K562 (cell line): ENCODE results near the gene RABGAP1L. TPM values are rescaled to one million over a fixed set of nuclear protein-coding genes. Genes with fewer than 3 reads are reported as not detected.

Experiments used
- ATAC-seq: fragments of 200-7000 bp; cut with Tn5 transposase; 3 replicates; pipeline ENCODE4 v1.9.1; 2020; ENCODE audit warnings: moderate library complexity
- BruUV-seq: library from RNA; stranded (reverse); fragments of 400-500 nt; replicated peaks from 2 replicates; lab custom pipeline; 2021; lab: Mats Ljungman, UMichigan
- CTCF ChIA-PET: fragments of 300-600 bp; formaldehyde crosslinking; extraction: SDS; loops from one replicate; lab custom pipeline; 2021; ENCODE audit warnings: low intra/inter-chr PET ratio; lab: Yijun Ruan, JAX
- POLR2A ChIA-PET: fragments of 300-600, 350-650 bp; sonication (Branson Sonifier 250); formaldehyde crosslinking; extraction: SDS; loops from one replicate; lab custom pipeline; 2021; ENCODE audit warnings: antibody characterized with exemption, inconsistent platforms; lab: Yijun Ruan, JAX
- DNase-seq, 4 experiments: peaks; one replicate each; pipeline versions ENCODE4 v3.0.0 to v3.0.0-alpha.2; 2011 to 2018; ENCODE audit warnings: low spot score in 3 of 4, mixed read lengths in 3 of 4; ENCODE audit errors: extremely low read depth in 1 of 4
- FAIRE-seq: peaks from 2 replicates; lab custom pipeline; 2011; peaks lifted over from hg19 to GRCh38; lab: Jason Lieb, UNC
- H2AFZ ChIP-seq: 2 replicates; pipeline ENCODE4 v1.6.0; 2011; ENCODE audit warnings: low read depth, low read length, control low read depth, inconsistent platforms
- H3K27ac ChIP-seq: fragments of 200-600 bp; 3 replicates; pipeline ENCODE4 v1.8.0; 2011; ENCODE audit warnings: low read depth, mild to moderate bottlenecking, control low read depth, inconsistent platforms, low read length, moderate library complexity, mixed read lengths; ENCODE audit errors: extremely low read depth
- H3K27me3 ChIP-seq, 2 experiments: fragments of 300-600 bp in 1 of 2; 2 replicates in 1 of 2; 3 replicates in 1 of 2; pipeline versions ENCODE4 v1.6.0 to v1.8.0; 2011; ENCODE audit warnings: inconsistent platforms in 2 of 2, low read length in 2 of 2, mild to moderate bottlenecking in 1 of 2, mixed read lengths in 1 of 2, moderate library complexity in 1 of 2; ENCODE audit not compliant: control insufficient read depth in 2 of 2, insufficient read depth in 2 of 2
- H3K36me3 ChIP-seq: fragments of 300-600 bp; 3 replicates; pipeline ENCODE4 v1.8.0; 2011; ENCODE audit warnings: mild to moderate bottlenecking, low read length, inconsistent platforms; ENCODE audit not compliant: control insufficient read depth, insufficient read depth
- H3K4me1 ChIP-seq, 2 experiments: fragments of 200-600 bp in 1 of 2; replicated peaks in 1 of 2; 2 replicates in 1 of 2; 3 replicates in 1 of 2; pipeline versions ENCODE4 v1.5.1 to v1.8.0; 2011; ENCODE audit warnings: inconsistent platforms in 2 of 2, low read length in 2 of 2, mild to moderate bottlenecking in 1 of 2, mixed read lengths in 1 of 2, moderate library complexity in 1 of 2; ENCODE audit not compliant: control insufficient read depth in 2 of 2, insufficient read depth in 2 of 2
- H3K4me2 ChIP-seq: 2 replicates; pipeline ENCODE4 v1.6.1; 2011; ENCODE audit warnings: low read length, control low read depth, inconsistent platforms, mixed read lengths; ENCODE audit not compliant: insufficient read depth
- H3K4me3 ChIP-seq: fragments of 200-600 bp; sonication (generic), shearing (Covaris generic); 2 replicates; pipeline ENCODE4 v1.5.1; 2016; ENCODE audit warnings: control low read depth, inconsistent platforms
- H3K79me2 ChIP-seq: fragments of 200-600 bp; 3 replicates; pipeline ENCODE4 v1.8.0; 2011; ENCODE audit warnings: low read length, inconsistent platforms; ENCODE audit not compliant: control insufficient read depth, insufficient read depth
- H3K9ac ChIP-seq, 2 experiments: 2 replicates each; pipeline versions ENCODE4 v1.6.0 to v1.6.1; 2011; ENCODE audit warnings: low read depth in 2 of 2, low read length in 2 of 2, control low read depth in 1 of 2, inconsistent platforms in 1 of 2, mild to moderate bottlenecking in 1 of 2, mixed read lengths in 1 of 2; ENCODE audit not compliant: insufficient read depth in 1 of 2
- H3K9me1 ChIP-seq: one replicate; pipeline ENCODE4 v1.6.0; 2011; ENCODE audit warnings: inconsistent platforms, mild to moderate bottlenecking, low read length, moderate library complexity; ENCODE audit not compliant: control insufficient read depth, insufficient read depth
- H3K9me3 ChIP-seq: replicated peaks from 2 replicates; pipeline ENCODE4 v1.5.1; 2011; ENCODE audit warnings: low read depth, low read length, inconsistent platforms; ENCODE audit not compliant: control insufficient read depth, insufficient read depth
- H4K20me1 ChIP-seq: replicated peaks from 2 replicates; pipeline ENCODE4 v1.6.1; 2011; ENCODE audit warnings: low read length, inconsistent platforms, mixed read lengths; ENCODE audit not compliant: control insufficient read depth, insufficient read depth
- BCOR ChIP-seq: fragments of 450-650 bp; IDR thresholded peaks from 2 replicates; pipeline ENCODE4 v1.6.1; 2016
- CBX3 ChIP-seq, 2 experiments: IDR thresholded peaks; 1 replicate in 1 of 2; 2 replicates in 1 of 2; pipeline ENCODE4 v1.6.1; 2012; ENCODE audit warnings: inconsistent platforms in 2 of 2, low read length in 2 of 2, borderline replicate concordance in 1 of 2, control low read depth in 1 of 2
- EP300 ChIP-seq: IDR thresholded peaks from 2 replicates; pipeline ENCODE4 v1.6.1; 2012; ENCODE audit warnings: low read length, improper control_type of control experiment
- FOXA3 ChIP-seq, 2 experiments: fragments of 450-650 bp in 1 of 2; sonication (generic) in 1 of 2; formaldehyde crosslinking; IDR thresholded peaks in 1 of 2; conservative IDR thresholded peaks in 1 of 2; 2 replicates each; pipeline versions ENCODE4 v1.4.0 to v1.8.0; 2020 to 2022; ENCODE audit warnings: mild to moderate bottlenecking in 2 of 2, missing genetic modification reagents in 1 of 2
- MTA1 ChIP-seq: fragments of 450-650 bp; IDR thresholded peaks from 2 replicates; pipeline ENCODE4 v1.6.1; 2017; ENCODE audit warnings: borderline replicate concordance
- RBM25 ChIP-seq: fragments of 200-400 bp; formaldehyde crosslinking; IDR thresholded peaks from 2 replicates; pipeline ENCODE4 v1.6.1; 2018; ENCODE audit warnings: low read length, low read depth, moderate library complexity; ENCODE audit not compliant: severe bottlenecking
- TRIM24 ChIP-seq, 2 experiments: fragments of 450-650 bp; IDR thresholded peaks; 2 replicates each; pipeline ENCODE4 v1.6.1; 2016
- TRIM28 ChIP-seq: fragments of 450-650 bp; IDR thresholded peaks from 2 replicates; pipeline ENCODE4 v1.6.1; 2017
- ZBTB34 ChIP-seq: fragments of 250-450 bp; sonication (Bioruptor Pico); IDR thresholded peaks from 2 replicates; pipeline ENCODE4 v1.8.0; 2021; ENCODE audit warnings: mild to moderate bottlenecking, moderate library complexity
- ZNF280A ChIP-seq: fragments of 450-650 bp; IDR thresholded peaks from 2 replicates; pipeline ENCODE4 v1.6.1; 2018; ENCODE audit warnings: mild to moderate bottlenecking, low read depth; ENCODE audit not compliant: partially characterized antibody
- ZNF354B ChIP-seq: fragments of 250-450 bp; sonication (Bioruptor Pico); IDR thresholded peaks from 2 replicates; pipeline ENCODE4 v1.4.0; 2020
- ZNF507 ChIP-seq: conservative IDR thresholded peaks from 2 replicates; pipeline ENCODE4 v1.6.1; 2017; ENCODE audit warnings: missing genetic modification characterization, missing compliant biosample characterization
- ZNF57 ChIP-seq: fragments of 450-650 bp; formaldehyde crosslinking; IDR thresholded peaks from 2 replicates; pipeline ENCODE4 v1.4.0; 2020; ENCODE audit warnings: mild to moderate bottlenecking, moderate library complexity
- WGBS: fragments of 100-300 bp; shearing (Covaris generic); methylation state at CpG from one replicate; pipeline ENCODE4 v1.1.6; 2016; ENCODE audit warnings: low coverage, mixed read lengths; ENCODE audit not compliant: insufficient coverage; ENCODE audit errors: missing lambda C conversion rate; 5-methylcytosine and 5-hydroxymethylcytosine counted together
- in situ Hi-C: fragments of 300-500 bp; cut with MboI; formaldehyde crosslinking; loops from 4 replicates; pipeline ENCODE4 v1.15.0; 2018; ENCODE audit warnings: inconsistent platforms, mixed read lengths
- intact Hi-C: fragments of 100-400 bp; cut with micrococcal nuclease; formaldehyde crosslinking; loops from 2 replicates; pipeline ENCODE4 v1.14.2; 2022
- polyA plus RNA-seq, 8 experiments: library from polyadenylated mRNA; depleted of rRNA in 4 of 8; stranded (reverse) in 5 of 8; unstranded in 3 of 8; fragments of >200 nt; fragmentation: Nextera tagmentation in 2 of 8; fragmentation: Illumina TruSeq in 1 of 8; extraction: Ambion mirVana in 2 of 8; extraction: Trizol in 1 of 8; gene quantifications; 2 replicates each; pipeline versions ENCODE4 v1.2.1 to v1.2.3, GENCODE V29; 2011 to 2014; ENCODE audit warnings: inconsistent platforms in 1 of 8, missing spikeins in 1 of 8
- total RNA-seq, 7 experiments: library from RNA; depleted of rRNA in 6 of 7; stranded (reverse); fragments of >200 nt in 6 of 7; fragmentation: Illumina TruSeq in 2 of 7; extraction: Trizol in 2 of 7; gene quantifications; 2 replicates each; pipeline versions ENCODE4 v1.2.1 to v1.2.3, GENCODE V29; 2011 to 2021; ENCODE audit warnings: low replicate concordance in 1 of 7

Gene RABGAP1L
- total and polyA plus RNA-seq, 9 of the 15 experiments (the other 6 are each of a cell fraction or from before 2014, with no cell fraction given), result 16.5 to 44.9 (median 26.7) TPM

- no peak for DNase-seq
- no peaks in the 10 kb centered on the region for H3K79me2 ChIP-seq
- in situ Hi-C loops, result no loop called here
- peaks cover 4% of the 10 kb centered on the region for H3K9me3 ChIP-seq
- intact Hi-C loops, result no loop called here
- ChIA-PET POLR2A (interaction anchor here (0.6 kb wide), 1 partner anchor 17 kb away, joined by 4 read pairs; no protein-coding TSS in a partner anchor), CTCF (interaction anchor here (0.6 kb wide), 1 partner anchor 1155 kb away, joined by 3 read pairs; no protein-coding TSS in a partner anchor)
- H2AFZ ChIP-seq, result no peak overlapping the region
- no peak overlapping the region for H3K9ac ChIP-seq
- H4K20me1 ChIP-seq, result no peaks in the 10 kb centered on the region
- peak in 1 of 2 experiments; percentile 47; a peak in 1 of 4 replicates for TF ChIP-seq TRIM24 (IDR thresholded peaks at IDR 0.05)
- peak; percentile 92 for TF ChIP-seq ZNF280A
- TF ChIP-seq BCOR, result peak; percentile 34; the same call in 1 of the 2 replicates
- TF ChIP-seq RBM25, result peak; percentile 48
- TF ChIP-seq ZNF57, result no peak
- TF ChIP-seq FOXA3 (CRISPR knock-in tag; conservative IDR thresholded peaks at IDR 0.05 in 1 of 2, IDR thresholded peaks at IDR 0.05 in 1 of 2), result no peak
- peak; percentile 99 for TF ChIP-seq ZNF354B (CRISPR knock-in tag)
- TF ChIP-seq TRIM28, result peak; percentile 91; the same call in 1 of the 2 replicates
- TF ChIP-seq EP300, result no peak
- TF ChIP-seq CBX3 (IDR thresholded peaks at IDR 0.05; ENCODE audit: borderline replicate concordance in 1 of 2, low read length in 2 of 2), result peak in 1 of 2 experiments; percentile 84; a peak in 2 of 3 replicates
- TF ChIP-seq ZNF507 (tag), result peak; percentile 100
- no peak for TF ChIP-seq MTA1
- no peak for TF ChIP-seq ZBTB34 (CRISPR knock-in tag)
- no peak for FAIRE-seq
- ATAC-seq, result no peak
- WGBS, result 85% methylated on average over 2 of the region's 2 CpGs
- no peaks in the 10 kb centered on the region for H3K27me3 ChIP-seq
- no peaks in the 10 kb centered on the region for H3K9me1 ChIP-seq
- H3K4me1 ChIP-seq, result no peaks in the 10 kb centered on the region
- H3K27ac ChIP-seq, result no peak overlapping the region
- no peaks in the 10 kb centered on the region for H3K36me3 ChIP-seq
- H3K4me3 ChIP-seq, result no peak overlapping the region
- no peak overlapping the region for H3K4me2 ChIP-seq
- no TSS peak for BruUV-seq
Observed at GRCh38 chr1:174315239-174315638, 155.9 kb downstream of the RABGAP1L start.
